ENCODE measurements around the gene SPDEF. TPM values are rescaled to one million over a fixed set of nuclear protein-coding genes. Genes with fewer than 3 reads are reported as not detected.

The SPDEF gene
- total and polyA plus RNA-seq, 10 of the 15 experiments (the other 5 are each of a cell fraction or from before 2014, with no cell fraction given): not detected

- intact Hi-C loops (cut with micrococcal nuclease; ENCODE audit: unreplicated experiment): no loop called here
- RAD21 ChIA-PET (ENCODE audit: unreplicated experiment): no interaction called here
- Histone ChIP-seq H2AFZ (ENCODE audit: control insufficient read depth, low read depth, low read length) (no peak overlapping the region), H3K36me3 (ENCODE audit: control insufficient read depth in 2 of 2, insufficient read depth in 2 of 2, low read length in 1 of 2) (no peaks in the 10 kb centered on the region), H3K4me1 (ENCODE audit: control insufficient read depth, insufficient read depth, low read length) (no peaks in the 10 kb centered on the region), H4K20me1 (ENCODE audit: control insufficient read depth, insufficient read depth) (no peaks in the 10 kb centered on the region), H3K27ac (ENCODE audit: control insufficient read depth, insufficient read depth) (no peak overlapping the region), H3K9ac (ENCODE audit: control insufficient read depth, insufficient read depth, low read length) (no peak overlapping the region), H3K79me2 (ENCODE audit: control insufficient read depth, insufficient read depth, low read length) (no peaks in the 10 kb centered on the region), H3K4me2 (ENCODE audit: control insufficient read depth, insufficient read depth) (no peak overlapping the region), H3K4me3 (no peak overlapping the region), H3K27me3 (replicated peaks in 1 of 2; ENCODE audit: control insufficient read depth in 2 of 2, insufficient read depth in 2 of 2, low read length in 1 of 2) (peaks cover 0 to 1% of the 10 kb centered on the region in 2 experiments; a peak in 1 of 4 replicates), H3K9me3 (replicated peaks; ENCODE audit: control insufficient read depth, insufficient read depth, low read length) (no peaks in the 10 kb centered on the region)
- in situ Hi-C loops (cut with MboI): no loop called here
- DNase-seq (ENCODE audit: low read depth, low spot score): no peak
- no TSS peak for BruUV-seq (replicated peaks)
- WGBS (ENCODE audit: insufficient coverage, insufficient replicate concordance, low lambda C conversion rate, missing lambda C conversion rate): 28% methylated on average over 16 of the region's 16 CpGs
- no peak for ATAC-seq
- no peak for FAIRE-seq
- CTCF ChIA-PET: no interaction called here
- POLR2A ChIA-PET: no interaction called here
- SMC1A ChIA-PET (ENCODE audit: uncharacterized antibody, unreplicated experiment): no interaction called here
- no peak for TF ChIP-seq POLR2AphosphoS2 (IDR thresholded peaks at IDR 0.05; ENCODE audit: low read depth, low read length)
- TF ChIP-seq, protein P1, sequence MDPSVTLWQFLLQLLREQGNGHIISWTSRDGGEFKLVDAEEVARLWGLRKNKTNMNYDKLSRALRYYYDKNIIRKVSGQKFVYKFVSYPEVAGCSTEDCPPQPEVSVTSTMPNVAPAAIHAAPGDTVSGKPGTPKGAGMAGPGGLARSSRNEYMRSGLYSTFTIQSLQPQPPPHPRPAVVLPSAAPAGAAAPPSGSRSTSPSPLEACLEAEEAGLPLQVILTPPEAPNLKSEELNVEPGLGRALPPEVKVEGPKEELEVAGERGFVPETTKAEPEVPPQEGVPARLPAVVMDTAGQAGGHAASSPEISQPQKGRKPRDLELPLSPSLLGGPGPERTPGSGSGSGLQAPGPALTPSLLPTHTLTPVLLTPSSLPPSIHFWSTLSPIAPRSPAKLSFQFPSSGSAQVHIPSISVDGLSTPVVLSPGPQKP (IDR thresholded peaks at IDR 0.05; ENCODE audit: low read depth, low read length): no peak
- TF ChIP-seq ATF2 (IDR thresholded peaks at IDR 0.05; ENCODE audit: low read length): no peak
- TF ChIP-seq, protein P2, sequence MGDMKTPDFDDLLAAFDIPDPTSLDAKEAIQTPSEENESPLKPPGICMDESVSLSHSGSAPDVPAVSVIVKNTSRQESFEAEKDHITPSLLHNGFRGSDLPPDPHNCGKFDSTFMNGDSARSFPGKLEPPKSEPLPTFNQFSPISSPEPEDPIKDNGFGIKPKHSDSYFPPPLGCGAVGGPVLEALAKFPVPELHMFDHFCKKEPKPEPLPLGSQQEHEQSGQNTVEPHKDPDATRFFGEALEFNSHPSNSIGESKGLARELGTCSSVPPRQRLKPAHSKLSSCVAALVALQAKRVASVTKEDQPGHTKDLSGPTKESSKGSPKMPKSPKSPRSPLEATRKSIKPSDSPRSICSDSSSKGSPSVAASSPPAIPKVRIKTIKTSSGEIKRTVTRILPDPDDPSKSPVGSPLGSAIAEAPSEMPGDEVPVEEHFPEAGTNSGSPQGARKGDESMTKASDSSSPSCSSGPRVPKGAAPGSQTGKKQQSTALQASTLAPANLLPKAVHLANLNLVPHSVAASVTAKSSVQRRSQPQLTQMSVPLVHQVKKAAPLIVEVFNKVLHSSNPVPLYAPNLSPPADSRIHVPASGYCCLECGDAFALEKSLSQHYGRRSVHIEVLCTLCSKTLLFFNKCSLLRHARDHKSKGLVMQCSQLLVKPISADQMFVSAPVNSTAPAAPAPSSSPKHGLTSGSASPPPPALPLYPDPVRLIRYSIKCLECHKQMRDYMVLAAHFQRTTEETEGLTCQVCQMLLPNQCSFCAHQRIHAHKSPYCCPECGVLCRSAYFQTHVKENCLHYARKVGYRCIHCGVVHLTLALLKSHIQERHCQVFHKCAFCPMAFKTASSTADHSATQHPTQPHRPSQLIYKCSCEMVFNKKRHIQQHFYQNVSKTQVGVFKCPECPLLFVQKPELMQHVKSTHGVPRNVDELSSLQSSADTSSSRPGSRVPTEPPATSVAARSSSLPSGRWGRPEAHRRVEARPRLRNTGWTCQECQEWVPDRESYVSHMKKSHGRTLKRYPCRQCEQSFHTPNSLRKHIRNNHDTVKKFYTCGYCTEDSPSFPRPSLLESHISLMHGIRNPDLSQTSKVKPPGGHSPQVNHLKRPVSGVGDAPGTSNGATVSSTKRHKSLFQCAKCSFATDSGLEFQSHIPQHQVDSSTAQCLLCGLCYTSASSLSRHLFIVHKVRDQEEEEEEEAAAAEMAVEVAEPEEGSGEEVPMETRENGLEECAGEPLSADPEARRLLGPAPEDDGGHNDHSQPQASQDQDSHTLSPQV (IDR thresholded peaks at IDR 0.05): no peak
- TF ChIP-seq MEF2A (IDR thresholded peaks at IDR 0.05; ENCODE audit: insufficient read depth, low read depth, low read length): no peak
- no peak for TF ChIP-seq ZSCAN29 (IDR thresholded peaks at IDR 0.05)
- no peak for TF ChIP-seq SMARCA5 (IDR thresholded peaks at IDR 0.05)
- TF ChIP-seq, protein P3, sequence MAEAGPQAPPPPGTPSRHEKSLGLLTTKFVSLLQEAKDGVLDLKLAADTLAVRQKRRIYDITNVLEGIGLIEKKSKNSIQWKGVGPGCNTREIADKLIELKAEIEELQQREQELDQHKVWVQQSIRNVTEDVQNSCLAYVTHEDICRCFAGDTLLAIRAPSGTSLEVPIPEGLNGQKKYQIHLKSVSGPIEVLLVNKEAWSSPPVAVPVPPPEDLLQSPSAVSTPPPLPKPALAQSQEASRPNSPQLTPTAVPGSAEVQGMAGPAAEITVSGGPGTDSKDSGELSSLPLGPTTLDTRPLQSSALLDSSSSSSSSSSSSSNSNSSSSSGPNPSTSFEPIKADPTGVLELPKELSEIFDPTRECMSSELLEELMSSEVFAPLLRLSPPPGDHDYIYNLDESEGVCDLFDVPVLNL (IDR thresholded peaks at IDR 0.05; ENCODE audit: low read depth, low read length): no peak
- no peak for TF ChIP-seq SPI1 (IDR thresholded peaks at IDR 0.05; ENCODE audit: borderline replicate concordance, insufficient read depth, low read depth, low read length)
- TF ChIP-seq, protein P4, sequence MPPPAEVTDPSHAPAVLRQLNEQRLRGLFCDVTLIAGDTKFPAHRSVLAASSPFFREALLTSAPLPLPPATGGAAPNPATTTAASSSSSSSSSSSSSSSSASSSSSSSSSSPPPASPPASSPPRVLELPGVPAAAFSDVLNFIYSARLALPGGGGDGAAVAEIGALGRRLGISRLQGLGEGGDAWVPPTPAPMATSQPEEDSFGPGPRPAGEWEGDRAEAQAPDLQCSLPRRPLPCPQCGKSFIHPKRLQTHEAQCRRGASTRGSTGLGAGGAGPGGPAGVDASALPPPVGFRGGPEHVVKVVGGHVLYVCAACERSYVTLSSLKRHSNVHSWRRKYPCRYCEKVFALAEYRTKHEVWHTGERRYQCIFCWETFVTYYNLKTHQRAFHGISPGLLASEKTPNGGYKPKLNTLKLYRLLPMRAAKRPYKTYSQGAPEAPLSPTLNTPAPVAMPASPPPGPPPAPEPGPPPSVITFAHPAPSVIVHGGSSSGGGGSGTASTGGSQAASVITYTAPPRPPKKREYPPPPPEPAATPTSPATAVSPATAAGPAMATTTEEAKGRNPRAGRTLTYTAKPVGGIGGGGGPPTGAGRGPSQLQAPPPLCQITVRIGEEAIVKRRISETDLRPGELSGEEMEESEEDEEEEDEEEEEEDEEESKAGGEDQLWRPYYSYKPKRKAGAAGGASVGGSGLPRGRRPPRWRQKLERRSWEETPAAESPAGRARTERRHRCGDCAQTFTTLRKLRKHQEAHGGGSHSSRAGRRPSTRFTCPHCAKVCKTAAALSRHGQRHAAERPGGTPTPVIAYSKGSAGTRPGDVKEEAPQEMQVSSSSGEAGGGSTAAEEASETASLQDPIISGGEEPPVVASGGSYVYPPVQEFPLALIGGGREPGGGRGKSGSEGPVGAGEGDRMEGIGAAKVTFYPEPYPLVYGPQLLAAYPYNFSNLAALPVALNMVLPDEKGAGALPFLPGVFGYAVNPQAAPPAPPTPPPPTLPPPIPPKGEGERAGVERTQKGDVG (CRISPR knock-in tag; IDR thresholded peaks at IDR 0.05): no peak
- no peak for TF ChIP-seq BHLHE40 (IDR thresholded peaks at IDR 0.05; ENCODE audit: borderline replicate concordance in 1 of 2, low read depth in 2 of 2, low read length in 1 of 2)
- no peak for TF ChIP-seq KLF5 (IDR thresholded peaks at IDR 0.05; ENCODE audit: partially characterized antibody)
Observed at GRCh38 chr6:34549026-34549803, 6.9 kb downstream of the SPDEF start.

Data from GM12878 (cell line).